Neural cell (in vitro differentiated cells): Measurements from ENCODE around the gene C14orf119.

Source experiments
- CTCF ChIP-seq: fragments of 450-650 bp; IDR thresholded peaks from 2 replicates; pipeline ENCODE4 v1.5.1; 2014; ENCODE audit warnings: antibody characterized with exemption, mild to moderate bottlenecking, moderate library complexity; ENCODE audit not compliant: poor library complexity, severe bottlenecking
- EZH2 ChIP-seq: fragments of 200-600, 300-800 bp; shearing (Covaris generic), sonication (generic); IDR thresholded peaks from 2 replicates; pipeline ENCODE4 v1.6.1; 2014; ENCODE audit warnings: antibody characterized with exemption, low read length, borderline replicate concordance, mild to moderate bottlenecking; ENCODE audit not compliant: insufficient read depth, poor library complexity, severe bottlenecking

- TF ChIP-seq EZH2 (no peak), CTCF (no peak)
Observed at GRCh38 chr14:23047751-23048693, 47.3 kb upstream of the C14orf119 start.
